GM11168 (cell line): Measurements from ENCODE around the gene MUC5AC.

Experiments used
- in situ Hi-C: fragments of 300-500 bp; cut with MboI; formaldehyde crosslinking; loops from one replicate; pipeline ENCODE4 v1.12.0; 2022; ENCODE audit warnings: low sequenced_read_pairs; ENCODE audit not compliant: unreplicated experiment

The MUC5AC gene

DNA sequence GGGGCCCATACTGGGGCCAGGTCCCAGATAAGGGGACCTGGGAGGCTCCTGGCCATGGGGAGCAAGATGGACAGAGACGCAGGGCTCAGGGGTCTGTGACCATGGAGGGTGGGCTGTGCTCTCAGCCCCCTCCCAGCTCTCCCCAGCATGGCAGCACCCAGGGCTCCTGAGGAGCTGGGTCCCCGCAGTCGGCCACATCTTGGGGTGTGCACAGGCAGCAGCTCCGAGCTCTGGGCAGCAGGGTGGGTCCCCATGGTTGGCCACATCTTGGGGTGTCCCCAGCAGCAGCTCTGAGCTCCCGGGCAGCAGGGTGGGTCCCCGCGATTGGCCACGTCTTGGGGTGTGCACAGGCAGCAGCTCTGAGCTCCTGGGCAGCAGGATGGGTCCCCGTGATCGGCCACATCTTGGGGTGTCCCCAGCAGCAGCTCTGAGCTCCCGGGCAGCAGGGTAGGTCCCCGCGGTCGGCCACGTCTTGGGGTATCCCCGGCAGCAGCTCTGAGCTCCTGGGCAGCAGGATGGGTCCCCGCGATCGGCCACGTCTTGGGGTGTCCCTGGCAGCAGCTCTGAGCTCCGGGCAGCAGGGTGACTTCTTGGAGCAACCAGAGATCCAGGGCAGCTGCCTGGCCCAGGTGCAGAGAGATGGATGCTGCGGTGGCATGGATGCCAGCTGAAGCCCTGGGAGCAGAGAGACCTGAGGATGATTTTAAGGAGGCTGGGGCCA, 46.8 kb downstream of the MUC5AC start:
- in situ Hi-C loops, result loop anchor here (25.0 kb wide), 1 partner anchor 308 kb away; no protein-coding TSS in a partner anchor

- in situ Hi-C loops, result loop anchor here (25.0 kb wide), 1 partner anchor 307 kb away; no protein-coding TSS in a partner anchor
Measured at GRCh38 chr11:1205121-1205986, 47.6 kb downstream of the MUC5AC start.

DNA sequence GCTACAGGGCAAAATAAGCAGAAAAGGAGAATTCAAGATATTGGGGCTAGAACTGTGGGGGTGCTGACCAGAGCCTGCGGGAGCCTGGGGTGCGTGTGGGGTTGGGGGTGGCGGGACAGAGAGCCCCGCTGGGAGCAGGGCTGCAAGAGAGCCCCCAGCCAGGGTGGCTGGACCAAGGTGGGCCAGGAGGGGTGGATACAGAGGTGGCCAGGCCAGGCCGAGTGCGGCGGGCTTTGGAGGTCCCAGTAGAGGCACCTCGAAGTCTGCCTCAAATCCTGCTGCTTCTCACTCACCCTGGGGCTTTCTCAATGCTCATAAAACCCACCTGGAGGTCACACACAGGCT, 48.2 kb downstream of the MUC5AC start:
- in situ Hi-C loops, result loop anchor here (25.0 kb wide), 1 partner anchor 306 kb away; no protein-coding TSS in a partner anchor

GRCh38 chr11:1206391-1207271, 48.9 kb downstream of the MUC5AC start:
- in situ Hi-C loops, result loop anchor here (25.0 kb wide), 1 partner anchor 306 kb away; no protein-coding TSS in a partner anchor

DNA sequence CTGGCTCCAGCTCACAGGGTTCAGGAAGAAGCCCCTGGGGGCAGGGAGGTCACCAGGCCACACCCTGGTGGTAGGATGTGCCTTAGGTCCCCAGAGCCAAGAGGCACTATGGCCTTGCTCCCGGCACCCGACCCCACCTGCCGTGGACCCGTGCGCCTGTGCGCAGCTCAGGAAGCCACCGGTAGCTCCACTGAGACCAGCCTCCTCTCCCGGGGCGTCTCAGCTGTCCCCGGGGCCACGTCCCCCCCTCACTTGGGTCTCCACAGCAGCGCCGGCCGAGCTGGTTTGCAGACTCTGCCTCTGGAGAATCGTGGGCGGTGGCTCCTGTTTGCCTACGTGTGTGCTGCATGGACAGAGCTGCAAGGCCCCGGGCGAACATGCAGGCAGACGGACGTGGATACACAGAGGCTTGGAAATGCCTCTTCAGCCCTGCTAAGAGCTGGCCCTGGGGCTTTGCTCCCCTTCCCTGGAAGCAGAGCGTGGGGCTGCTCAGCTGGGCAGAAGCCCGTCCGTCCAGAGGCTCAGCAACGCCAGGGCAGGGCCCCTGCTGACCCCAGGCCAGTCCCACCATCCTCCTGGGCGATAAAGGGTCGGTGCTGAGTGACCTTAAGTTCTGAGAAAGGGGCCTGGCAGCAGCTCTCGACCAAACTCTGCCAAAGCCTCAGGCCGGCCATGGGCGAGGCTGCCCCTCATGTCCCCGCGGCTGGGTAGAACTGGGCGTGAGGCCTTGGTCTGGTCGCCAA, 49.8 kb downstream of the MUC5AC start:
- in situ Hi-C loops, result loop anchor here (25.0 kb wide), 1 partner anchor 305 kb away; no protein-coding TSS in a partner anchor

DNA sequence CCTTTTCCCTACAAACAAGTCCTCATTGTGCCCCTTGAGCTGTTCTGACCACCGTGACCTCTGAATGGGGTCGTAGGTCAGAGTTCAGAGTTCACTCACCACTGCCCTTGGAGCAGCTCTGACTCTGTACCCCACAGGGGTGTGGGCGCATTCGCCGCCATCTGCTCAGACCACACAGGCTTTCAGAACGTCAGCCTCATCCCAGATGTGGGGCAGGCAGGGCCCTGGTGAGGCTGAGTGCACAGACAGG, 50.3 kb downstream of the MUC5AC start:
- in situ Hi-C loops, result loop anchor here (25.0 kb wide), 1 partner anchor 304 kb away; no protein-coding TSS in a partner anchor

DNA sequence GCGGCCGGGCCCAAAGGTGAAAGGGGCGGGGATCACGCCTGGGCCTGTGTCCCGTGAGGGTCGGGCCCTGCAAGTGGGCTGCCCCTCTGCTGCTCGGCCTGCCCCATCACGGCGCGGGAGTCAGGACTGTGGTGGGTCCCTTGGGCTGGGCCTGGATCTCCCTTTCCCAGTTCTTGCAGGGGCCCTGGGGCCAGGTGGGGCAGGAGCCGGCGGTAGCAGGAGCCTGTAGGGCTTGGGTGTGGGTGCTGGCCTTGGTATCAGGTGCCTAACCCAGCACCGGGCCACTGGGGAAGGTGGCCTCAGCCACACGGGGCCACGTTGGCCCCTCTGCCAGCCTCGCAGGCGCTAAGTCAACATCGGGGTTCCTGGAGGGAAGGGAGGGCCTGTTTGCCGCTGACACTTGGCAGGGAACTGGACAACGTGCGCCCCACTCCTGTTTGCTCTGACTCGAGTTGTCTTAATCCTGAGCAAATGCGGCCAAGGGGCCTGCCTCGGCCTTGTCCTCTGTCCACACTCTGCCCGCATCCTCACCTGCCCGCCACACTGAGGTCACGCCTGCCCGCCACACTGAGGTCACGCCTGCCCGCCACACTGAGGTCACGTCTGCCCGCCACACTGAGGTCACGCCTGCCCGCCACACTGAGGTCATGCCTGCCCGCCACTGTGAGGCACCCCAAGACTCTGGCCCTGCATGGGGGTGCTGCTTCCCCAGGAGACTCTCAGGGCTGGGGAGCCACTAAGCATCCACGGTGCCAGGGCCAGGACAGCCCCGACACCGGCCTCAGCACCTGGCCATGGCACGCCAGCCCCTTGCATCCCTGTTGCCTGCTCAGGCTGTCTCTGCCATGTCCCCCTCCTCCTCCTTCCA, 50.9 kb downstream of the MUC5AC start:
- in situ Hi-C loops, result loop anchor here (25.0 kb wide), 1 partner anchor 304 kb away; no protein-coding TSS in a partner anchor

GRCh38 chr11:1209371-1210057, 51.8 kb downstream of the MUC5AC start:
- in situ Hi-C loops, result loop anchor here (25.0 kb wide), 1 partner anchor 303 kb away; no protein-coding TSS in a partner anchor

DNA sequence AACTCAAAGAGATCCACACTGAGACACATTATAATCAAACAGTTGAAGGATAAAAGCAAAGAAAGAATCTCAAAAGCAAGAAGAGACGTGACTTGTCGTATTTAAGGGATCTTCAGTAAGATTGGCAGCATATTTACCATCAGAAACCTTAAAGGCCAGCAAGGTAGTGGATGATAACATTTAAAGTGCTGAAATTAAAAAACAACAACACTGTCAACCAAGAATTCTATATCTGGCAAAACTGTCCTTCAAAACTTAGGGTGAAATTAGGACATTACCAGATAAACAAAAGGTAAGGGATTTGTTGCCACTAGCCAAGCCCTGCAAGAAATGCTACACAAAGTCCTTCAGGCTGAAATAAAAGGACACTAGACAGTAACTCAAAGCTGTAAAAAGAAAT, 54.1 kb downstream of the MUC5AC start:
- in situ Hi-C loops, result loop anchor here (25.0 kb wide), 1 partner anchor 300 kb away; no protein-coding TSS in a partner anchor

DNA sequence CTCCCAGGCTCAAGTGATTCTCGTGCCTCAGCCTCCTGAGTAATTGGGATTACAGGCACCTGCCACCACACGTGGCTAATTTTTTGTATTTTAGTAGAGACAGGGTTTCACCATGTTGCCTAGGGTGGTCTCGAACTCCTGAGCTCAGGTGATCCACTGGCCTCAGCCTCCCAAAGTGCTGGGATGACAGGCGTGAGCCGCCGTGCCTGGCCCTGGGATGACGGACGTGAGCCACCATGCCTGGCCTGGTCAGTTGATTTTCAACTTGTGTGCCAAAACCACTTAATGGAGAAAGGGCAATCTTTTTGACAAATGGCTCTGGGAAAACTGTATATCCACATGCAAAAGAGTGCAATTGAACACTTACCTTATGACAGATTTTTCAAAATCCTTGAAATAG, 58.1 kb downstream of the MUC5AC start:
- in situ Hi-C loops, result loop anchor here (25.0 kb wide), 1 partner anchor 296 kb away; no protein-coding TSS in a partner anchor

- in situ Hi-C loops, result loop anchor here (25.0 kb wide), 1 partner anchor 295 kb away; no protein-coding TSS in a partner anchor
Measured at GRCh38 chr11:1217151-1217550, 59.4 kb downstream of the MUC5AC start.

- in situ Hi-C loops, result loop anchor here (25.0 kb wide), 1 partner anchor 294 kb away; no protein-coding TSS in a partner anchor
Measured at GRCh38 chr11:1218256-1218787, 60.6 kb downstream of the MUC5AC start.

- in situ Hi-C loops, result loop anchor here (25.0 kb wide), 1 partner anchor 293 kb away; no protein-coding TSS in a partner anchor
Measured at GRCh38 chr11:1218788-1219445, 61.2 kb downstream of the MUC5AC start.

GRCh38 chr11:1219446-1219833, 61.7 kb downstream of the MUC5AC start:
- in situ Hi-C loops, result loop anchor here (25.0 kb wide), 1 partner anchor 293 kb away; no protein-coding TSS in a partner anchor

GRCh38 chr11:1219834-1220815, 62.4 kb downstream of the MUC5AC start:
- in situ Hi-C loops, result loop anchor here (25.0 kb wide), 1 partner anchor 292 kb away; no protein-coding TSS in a partner anchor
